PC-9 (cell line): Measurements from ENCODE around the gene STK10.

ENCODE experiments used
- EZH2 ChIP-seq: fragments of 200-600 bp; sonication (generic); IDR thresholded peaks from 2 replicates; pipeline ENCODE4 v1.8.0; 2017; ENCODE audit warnings: antibody characterized with exemption, low read depth
- TF ChIP-seq, protein P1 (sequence below): fragments of 200-600 bp; sonication (generic); conservative IDR thresholded peaks from 2 replicates; pipeline ENCODE4 v1.6.1; 2017; ENCODE audit warnings: mixed run types, antibody characterized with exemption, mild to moderate bottlenecking, moderate library complexity

DNA sequence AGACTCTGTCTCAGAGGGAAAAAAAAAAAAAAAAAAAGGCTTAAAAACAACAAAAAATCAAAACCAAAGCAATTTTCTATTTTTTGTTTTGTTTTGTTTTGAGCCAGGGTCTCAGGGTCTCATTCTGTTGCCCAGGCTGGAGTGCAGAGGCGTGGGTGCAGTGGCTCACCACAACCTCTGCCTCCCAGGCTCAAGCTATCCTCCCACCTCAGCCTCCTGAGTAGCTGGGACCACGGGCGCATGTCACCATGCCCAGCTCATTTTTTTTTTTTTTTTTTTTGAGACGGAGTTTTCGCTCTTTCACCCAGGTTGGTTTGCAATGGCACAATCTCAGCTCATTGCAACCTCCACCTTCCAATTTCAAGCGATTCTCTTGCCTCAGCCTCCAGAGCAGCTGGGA is 5.7 kb downstream of the STK10 start:
- TF ChIP-seq, protein P1, sequence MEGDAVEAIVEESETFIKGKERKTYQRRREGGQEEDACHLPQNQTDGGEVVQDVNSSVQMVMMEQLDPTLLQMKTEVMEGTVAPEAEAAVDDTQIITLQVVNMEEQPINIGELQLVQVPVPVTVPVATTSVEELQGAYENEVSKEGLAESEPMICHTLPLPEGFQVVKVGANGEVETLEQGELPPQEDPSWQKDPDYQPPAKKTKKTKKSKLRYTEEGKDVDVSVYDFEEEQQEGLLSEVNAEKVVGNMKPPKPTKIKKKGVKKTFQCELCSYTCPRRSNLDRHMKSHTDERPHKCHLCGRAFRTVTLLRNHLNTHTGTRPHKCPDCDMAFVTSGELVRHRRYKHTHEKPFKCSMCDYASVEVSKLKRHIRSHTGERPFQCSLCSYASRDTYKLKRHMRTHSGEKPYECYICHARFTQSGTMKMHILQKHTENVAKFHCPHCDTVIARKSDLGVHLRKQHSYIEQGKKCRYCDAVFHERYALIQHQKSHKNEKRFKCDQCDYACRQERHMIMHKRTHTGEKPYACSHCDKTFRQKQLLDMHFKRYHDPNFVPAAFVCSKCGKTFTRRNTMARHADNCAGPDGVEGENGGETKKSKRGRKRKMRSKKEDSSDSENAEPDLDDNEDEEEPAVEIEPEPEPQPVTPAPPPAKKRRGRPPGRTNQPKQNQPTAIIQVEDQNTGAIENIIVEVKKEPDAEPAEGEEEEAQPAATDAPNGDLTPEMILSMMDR = no peak
- no peak for TF ChIP-seq EZH2
